Bronchial epithelial cell (primary cell): ENCODE data around the gene YPEL3. TPM values are rescaled to one million over a fixed set of nuclear protein-coding genes. Genes with fewer than 3 reads are reported as not detected.

ENCODE experiments used
- DNase-seq: peaks from one replicate; pipeline ENCODE4 v3.0.0-alpha.2; 2010; ENCODE audit warnings: low read depth
- FAIRE-seq: peaks from 2 replicates; lab custom pipeline; 2011; peaks lifted over from hg19 to GRCh38; lab: Jason Lieb, UNC
- H3K27me3 ChIP-seq: 2 replicates; pipeline ENCODE4 v1.5.1; 2011; ENCODE audit warnings: low read length; ENCODE audit not compliant: control insufficient read depth, insufficient read depth
- H3K36me3 ChIP-seq: 2 replicates; pipeline ENCODE4 v1.5.1; 2011; ENCODE audit warnings: low read length; ENCODE audit not compliant: control insufficient read depth, insufficient read depth
- H3K4me3 ChIP-seq: 2 replicates; pipeline ENCODE4 v1.5.1; 2011; ENCODE audit warnings: mild to moderate bottlenecking, low read depth, low read length, control low read depth
- CTCF ChIP-seq: IDR thresholded peaks from 2 replicates; pipeline ENCODE4 v1.5.1; 2011; ENCODE audit warnings: mild to moderate bottlenecking, moderate library complexity, low read length, control low read depth, inconsistent platforms; ENCODE audit not compliant: insufficient read depth, severe bottlenecking
- total RNA-seq: library from RNA; depleted of rRNA; stranded (reverse); fragments of >200 nt; gene quantifications from 2 replicates; pipeline ENCODE4 v1.2.1, GENCODE V29; 2014

The YPEL3 gene
- total RNA-seq, 1 donor from 2014 or later: 3.7 TPM

- no peaks in the 10 kb centered on the region for H3K36me3 ChIP-seq
- no peak for FAIRE-seq
- H3K4me3 ChIP-seq: no peak overlapping the region
- no peaks in the 10 kb centered on the region for H3K27me3 ChIP-seq
- DNase-seq: peak; percentile 39
- no peak for TF ChIP-seq CTCF
Measured at GRCh38 chr16:30046178-30046577, 49.8 kb downstream of the YPEL3 start.

Other genes starting within 250 kb of the YPEL3 start
- gene CDIPT, start 233.0 kb downstream of the YPEL3 start, total RNA-seq: 46.1 and 53.2 TPM in 2 replicates
- 1.8 and 2.9 TPM in 2 replicates for gene SEZ6L2, start 196.7 kb downstream of the YPEL3 start, total RNA-seq
- gene ASPHD1, start 195.7 kb downstream of the YPEL3 start, total RNA-seq: 1.2 and 2.4 TPM in 2 replicates
- 8.2 and 12.2 TPM in 2 replicates for gene KCTD13, start 170.0 kb downstream of the YPEL3 start, total RNA-seq
- 49.8 and 66.1 TPM in 2 replicates for gene TMEM219, start 134.1 kb downstream of the YPEL3 start, total RNA-seq
- gene TAOK2, start 122.3 kb downstream of the YPEL3 start, total RNA-seq: 24.7 and 28.7 TPM in 2 replicates
- gene HIRIP3, start 100.6 kb downstream of the YPEL3 start, total RNA-seq: 6.0 and 6.8 TPM in 2 replicates
- gene INO80E, start 100.0 kb downstream of the YPEL3 start, total RNA-seq: 15.1 and 22.6 TPM in 2 replicates
- gene DOC2A, start 85.2 kb downstream of the YPEL3 start, total RNA-seq: not detected in 2 replicates
- gene C16orf92, start 73.0 kb downstream of the YPEL3 start, total RNA-seq: not detected in 2 replicates
- not detected in 2 replicates for gene TLCD3B, start 64.9 kb downstream of the YPEL3 start, total RNA-seq
- 496 and 527 TPM in 2 replicates for gene ALDOA, start 30.5 kb downstream of the YPEL3 start, total RNA-seq
- gene PPP4C, start 20.2 kb downstream of the YPEL3 start, total RNA-seq: 249 and 310 TPM in 2 replicates
- 0.26 and 0.90 TPM in 2 replicates for gene TBX6, start 4.3 kb downstream of the YPEL3 start, total RNA-seq
- gene GDPD3, start 17.3 kb upstream of the YPEL3 start, total RNA-seq: 7.1 and 20.7 TPM in 2 replicates
- gene MAPK3, start 27.0 kb upstream of the YPEL3 start, total RNA-seq: 7.4 and 13.4 TPM in 2 replicates
- 0.79 and 1.5 TPM in 2 replicates for gene CORO1A, start 87.4 kb upstream of the YPEL3 start, total RNA-seq
- gene BOLA2B, start 97.5 kb upstream of the YPEL3 start, total RNA-seq: 45.7 and 235 TPM in 2 replicates
- 24.5 and 24.6 TPM in 2 replicates for gene SLX1A, start 97.7 kb upstream of the YPEL3 start, total RNA-seq
- gene SULT1A3, start 103.0 kb upstream of the YPEL3 start, total RNA-seq: 0.26 and 3.3 TPM in 2 replicates
- 0.64 and 1.1 TPM in 2 replicates for gene NPIPB13, start 152.3 kb upstream of the YPEL3 start, total RNA-seq